Right forelimb (tissue), 1 donor: ENCODE data around the gene SAP25.

ENCODE experiments used
- DNase-seq: peaks from one replicate; pipeline ENCODE4 v3.0.0-alpha.2; 2018

SAP25 gene

DNA sequence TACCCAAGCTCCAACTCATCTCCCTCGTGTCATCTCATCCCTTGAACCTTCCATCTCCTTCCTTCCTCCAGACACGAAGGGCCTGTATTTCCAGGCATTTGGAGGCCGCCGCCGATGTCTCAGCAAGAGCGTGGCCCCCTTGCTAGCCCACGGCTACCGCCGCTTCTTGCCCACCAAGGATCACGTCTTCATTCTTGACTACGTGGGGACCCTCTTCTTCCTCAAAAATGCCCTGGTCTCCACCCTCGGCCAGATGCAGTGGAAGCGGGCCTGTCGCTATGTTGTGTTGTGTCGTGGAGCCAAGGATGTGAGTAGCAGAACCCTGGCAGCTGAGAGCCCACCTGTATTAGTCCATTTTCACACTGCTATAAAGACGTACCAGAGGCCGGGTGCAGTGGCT lies 17.9 kb upstream of the SAP25 start:
- DNase-seq = no peak

DNA sequence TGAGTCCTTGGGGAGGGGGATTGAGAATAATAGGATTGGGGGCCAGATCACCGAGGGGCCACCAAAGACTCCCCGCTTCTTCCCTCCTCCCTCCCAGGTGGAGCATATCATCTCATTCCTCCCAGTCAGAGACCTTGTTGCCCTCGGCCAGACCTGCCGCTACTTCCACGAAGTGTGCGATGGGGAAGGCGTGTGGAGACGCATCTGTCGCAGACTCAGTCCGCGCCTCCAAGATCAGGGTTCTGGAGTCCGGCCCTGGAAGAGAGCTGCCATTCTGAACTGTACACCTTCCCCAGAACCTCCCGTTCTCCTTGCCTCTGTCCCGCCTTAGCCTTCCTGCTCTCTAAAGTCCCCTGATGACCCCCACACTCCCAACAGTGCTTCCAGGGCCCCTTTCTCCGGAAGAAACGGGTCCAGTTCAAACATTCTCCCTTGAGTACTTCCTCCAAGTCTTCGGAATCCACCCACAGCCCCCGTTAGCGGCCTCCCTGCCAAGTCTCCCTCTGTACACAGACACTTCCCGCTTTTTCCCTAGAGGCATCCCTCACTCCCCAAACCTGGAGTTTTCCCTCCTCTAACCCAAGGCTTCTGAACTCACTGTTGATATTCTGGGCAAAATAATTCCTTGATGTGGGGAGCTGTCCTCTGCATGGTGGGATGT lies 16.5 kb upstream of the SAP25 start:
- no peak for DNase-seq

DNA sequence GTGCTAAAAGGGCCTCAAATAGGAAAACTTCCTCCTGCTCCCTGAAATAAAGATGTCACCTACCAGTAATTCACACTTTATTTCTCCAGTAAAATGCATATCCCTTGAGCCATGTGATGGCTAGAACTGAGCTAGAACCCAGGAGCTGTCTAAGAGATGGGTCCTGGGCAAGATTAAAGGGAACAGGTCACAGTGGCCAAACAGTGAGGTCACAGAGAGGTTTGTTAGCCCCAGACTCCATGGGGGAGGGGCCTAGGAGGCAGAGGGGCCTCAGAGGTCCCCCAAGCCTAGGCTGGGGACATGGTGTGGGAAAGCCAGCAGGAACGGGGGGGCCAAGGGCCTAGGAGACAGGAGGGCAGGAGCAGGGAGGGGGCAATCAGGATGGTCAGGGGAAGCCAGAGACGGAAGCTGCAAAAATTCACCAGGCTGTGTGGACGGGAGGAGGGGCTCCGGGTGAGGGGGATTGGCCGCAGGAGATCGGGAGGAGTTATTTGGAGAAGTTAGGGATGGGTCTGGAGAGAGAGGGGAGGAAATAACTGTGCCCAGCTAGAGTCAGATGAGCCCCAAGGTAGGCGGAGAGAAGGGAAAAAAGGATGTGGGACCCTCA lies 15.7 kb upstream of the SAP25 start:
- DNase-seq = no peak

DNA sequence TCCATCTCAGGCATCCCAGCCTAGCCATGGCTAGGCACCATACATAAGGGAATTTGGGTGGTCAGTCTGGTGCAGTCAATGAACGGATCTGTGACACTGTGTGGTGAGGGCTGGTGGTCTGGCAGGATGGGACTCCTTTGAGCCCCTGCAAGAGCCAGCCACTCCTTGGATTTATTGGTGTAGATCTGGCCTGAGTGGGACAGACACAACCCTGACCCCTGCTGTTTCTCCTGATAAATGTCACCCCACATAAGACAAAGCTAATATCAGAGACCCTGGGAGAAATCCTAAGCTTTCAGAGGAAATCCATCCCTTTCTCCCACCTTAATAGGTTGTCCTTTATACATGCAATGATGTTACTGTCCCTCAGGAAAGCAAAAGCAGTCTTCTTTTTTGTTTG lies 14.7 kb upstream of the SAP25 start:
- DNase-seq = no peak

DNA sequence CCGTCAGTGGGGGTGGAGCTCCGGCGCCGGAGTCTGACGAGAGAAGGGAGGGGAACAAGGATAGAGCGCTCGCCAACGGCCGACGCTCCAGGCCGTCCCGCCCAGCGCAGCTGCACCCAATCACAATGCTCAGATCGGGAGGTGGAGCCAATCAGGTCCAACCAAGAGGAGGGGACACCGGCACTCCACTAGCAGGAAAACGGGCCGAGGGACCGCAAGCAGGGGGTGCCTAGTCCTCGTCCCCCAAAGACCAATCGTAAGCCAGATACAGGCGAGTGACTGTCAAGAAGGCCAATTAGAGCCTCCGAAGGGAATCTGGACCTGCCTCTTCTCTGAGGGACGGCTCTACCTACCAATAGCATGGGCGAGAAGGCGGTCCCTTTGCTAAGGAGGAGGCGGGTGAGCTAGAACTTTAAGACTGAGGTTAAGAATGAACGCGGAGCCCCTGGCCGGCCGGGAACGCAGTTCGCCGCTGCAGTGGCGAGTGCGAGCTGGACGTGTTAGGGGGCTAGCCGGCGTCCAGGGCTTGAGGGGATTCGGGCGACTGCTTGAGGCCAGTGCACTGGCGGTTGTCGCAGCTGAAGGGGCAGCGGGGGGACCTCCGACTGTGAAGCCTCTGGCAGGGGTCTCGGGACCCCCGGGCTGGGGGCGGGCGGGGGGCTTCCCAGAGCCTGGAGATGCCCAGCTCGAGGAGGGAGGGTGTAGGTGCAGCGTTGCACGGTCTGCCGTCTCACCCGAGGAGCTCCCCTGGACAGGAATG lies 12.7 kb upstream of the SAP25 start, which contains the start of gene FBXO24:
Gene FBXO24, plus strand, starts transcription at position 63 of the 760 bp plus-strand sequence. Its CDS starts 298 bp downstream, at position 361.
- peak; percentile 99 for DNase-seq

DNA sequence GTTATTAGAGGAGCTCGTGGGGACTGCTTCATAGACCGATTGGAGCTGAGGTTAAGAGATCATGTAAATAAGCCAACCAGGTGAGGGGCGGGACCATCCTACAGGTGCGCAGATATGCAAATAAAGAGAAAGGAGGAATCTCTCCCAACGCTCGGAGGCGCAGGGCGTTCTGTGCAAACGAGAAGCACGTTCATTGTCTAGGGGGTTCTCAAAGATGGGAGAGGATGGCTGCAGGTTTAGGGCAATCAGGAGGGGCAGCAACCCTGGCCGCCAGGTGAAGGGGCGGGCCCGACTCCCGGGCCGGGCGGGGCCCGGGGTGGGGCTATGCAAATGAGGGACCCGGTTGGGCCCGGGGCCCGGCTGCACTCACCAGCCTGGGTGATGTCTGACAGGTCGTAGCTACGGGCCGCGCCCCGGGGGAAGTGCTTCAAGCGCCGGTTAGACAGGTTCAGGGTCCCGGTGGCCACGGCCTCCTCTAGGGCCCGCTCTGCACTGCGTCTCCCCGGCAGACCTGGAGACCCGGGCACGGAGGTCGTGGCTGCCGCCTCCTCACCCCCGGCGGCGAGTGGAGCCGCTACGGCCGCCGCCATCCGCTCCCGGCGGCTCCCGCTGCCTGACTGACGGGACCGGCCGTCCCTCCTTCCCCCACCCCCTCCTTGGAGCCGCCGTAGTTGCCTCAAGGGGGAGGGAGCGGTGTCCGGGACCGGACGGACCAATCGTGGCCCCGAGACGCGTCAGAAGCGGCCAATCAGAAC lies 12.0 kb upstream of the SAP25 start, which contains the start of gene LRCH4:
Gene LRCH4, minus strand, starts transcription at position 619 of the 755 bp plus-strand sequence. Its CDS starts 29 bp downstream, at position 590.
- DNase-seq = no peak

DNA sequence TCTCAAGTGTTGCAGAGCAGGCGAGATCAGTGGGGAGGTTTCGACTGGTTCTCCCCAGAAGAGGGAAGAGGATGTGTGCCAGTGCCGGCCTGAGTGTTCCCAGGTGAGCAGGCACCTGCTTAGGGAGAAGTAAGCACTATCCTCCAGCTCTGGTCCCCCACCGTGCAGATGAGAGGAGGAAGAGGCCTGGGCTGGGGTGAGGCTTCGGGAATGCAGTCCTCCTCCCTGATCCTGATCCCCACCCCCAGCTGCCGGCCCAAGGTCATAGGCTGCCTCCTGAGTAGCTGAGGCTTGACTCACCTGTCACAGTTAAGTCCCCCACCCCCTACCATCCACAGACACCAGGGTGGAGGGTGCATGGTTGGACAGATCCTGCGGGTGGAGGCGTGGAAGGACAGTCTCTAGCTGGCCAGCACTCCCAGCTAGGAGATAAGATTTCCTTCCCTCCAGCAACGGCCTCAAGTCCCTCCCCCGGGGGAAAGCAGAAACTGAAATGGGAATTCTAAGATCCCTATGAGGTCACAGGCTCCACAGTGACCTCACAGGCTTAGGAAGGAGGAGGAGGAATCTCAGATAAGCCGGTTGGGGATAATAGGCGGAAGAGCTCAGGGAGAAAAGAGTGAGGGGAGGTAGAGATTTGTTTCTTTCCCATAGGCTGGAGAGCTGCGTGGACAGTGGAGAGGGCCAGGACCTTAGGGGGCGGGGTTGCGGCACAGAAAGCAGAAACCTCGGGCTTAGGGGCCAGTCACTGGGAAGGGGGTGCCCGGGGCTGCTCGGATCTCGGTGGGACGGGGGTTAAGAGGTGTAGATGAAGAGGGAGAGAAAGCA lies 11.2 kb upstream of the SAP25 start:
- no peak for DNase-seq

DNA sequence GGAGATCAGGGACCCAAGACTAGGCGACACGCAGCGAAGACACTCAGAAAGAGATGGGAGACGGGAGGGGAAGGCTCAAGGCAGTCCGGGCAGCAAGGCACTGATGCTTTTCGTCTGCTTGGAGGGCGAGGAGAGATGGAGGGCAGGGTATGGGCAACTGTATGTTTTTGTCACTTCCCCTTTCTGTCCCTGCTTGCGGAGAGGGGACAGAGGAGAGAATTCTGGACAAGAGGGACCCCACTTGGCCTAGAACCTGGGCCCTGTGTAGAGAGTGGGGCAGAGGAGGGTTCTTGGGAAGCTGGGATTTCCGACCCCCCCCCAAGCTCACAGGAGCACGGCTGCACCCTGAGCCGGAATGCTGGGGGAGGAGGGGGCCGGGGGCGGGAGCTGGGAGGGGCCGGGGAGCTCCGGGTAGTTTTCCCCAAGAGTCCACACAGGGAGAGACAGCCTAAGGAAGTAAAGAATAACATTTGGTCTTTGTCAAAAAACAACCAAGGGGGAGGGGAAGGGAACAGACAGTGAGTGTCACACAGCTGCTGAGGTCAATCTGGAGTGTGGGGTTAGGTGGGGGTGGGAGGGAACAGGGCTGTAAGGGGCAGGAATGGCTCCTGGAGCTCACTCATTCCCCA lies 10.5 kb upstream of the SAP25 start:
- DNase-seq = no peak

DNA sequence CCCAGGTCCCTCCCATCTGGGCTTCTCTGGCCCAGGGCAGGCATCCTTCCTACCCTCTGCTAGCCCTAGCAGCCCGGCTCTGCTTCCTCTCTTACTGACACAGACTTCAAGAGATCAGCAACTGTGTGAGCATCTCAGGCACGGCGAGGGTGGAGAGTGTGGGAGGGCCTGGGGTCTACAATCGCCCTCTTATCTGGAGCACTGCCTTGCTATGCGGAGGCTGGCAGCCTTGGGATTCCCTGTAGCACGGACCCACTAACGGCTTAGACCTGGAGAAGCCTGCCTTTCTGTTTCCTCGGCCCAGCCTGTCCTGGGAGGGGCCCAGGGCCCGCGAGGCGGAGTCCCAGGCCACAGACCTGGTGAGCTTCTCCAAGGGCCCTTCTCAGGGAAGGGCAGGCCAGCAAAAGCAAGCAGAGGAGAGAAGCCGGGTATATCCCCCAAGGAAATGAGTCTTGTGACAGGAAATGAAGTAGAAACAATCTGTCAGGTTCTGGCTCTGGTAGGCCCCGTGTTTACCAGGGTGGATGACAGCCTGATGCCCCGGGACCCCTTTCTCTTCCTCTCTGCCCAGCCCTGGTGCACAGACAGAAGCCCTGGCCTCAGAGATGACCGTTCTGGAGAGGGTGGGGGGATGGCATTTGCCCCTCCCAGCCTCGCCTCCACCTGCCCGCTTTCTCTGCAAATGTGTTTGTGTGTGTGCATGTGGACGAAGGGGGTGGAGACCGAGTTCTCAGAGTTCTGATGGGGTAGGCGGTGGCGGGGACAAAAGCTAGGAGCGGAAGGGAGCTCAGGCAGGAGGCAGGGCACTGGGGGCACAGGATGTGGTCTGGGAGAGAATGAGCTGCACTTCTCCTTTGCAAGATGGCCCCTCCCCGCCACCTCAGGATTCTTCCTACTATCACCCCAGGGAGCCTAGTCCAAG lies 9.7 kb upstream of the SAP25 start:
- no peak for DNase-seq

DNA sequence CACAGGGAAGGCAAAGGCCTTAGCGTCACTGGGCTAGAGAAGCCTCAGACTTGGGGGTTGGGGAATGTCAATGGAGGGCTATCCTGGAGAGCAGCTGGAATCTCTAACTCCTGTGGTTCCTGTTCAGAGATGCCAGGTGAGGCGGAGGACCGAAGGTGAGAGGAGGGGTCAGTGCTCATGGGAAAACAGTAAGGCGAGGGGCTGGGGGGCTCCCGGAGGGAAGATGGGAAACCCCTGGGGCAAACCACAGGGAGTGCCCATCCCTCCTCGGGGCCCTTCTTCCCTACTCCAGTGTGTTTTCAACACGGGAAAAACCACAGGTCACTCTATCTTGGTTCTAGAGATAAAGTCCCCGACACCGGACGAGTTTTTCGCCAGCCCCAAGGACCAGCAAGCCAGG lies 8.9 kb upstream of the SAP25 start:
- DNase-seq = no peak

DNA sequence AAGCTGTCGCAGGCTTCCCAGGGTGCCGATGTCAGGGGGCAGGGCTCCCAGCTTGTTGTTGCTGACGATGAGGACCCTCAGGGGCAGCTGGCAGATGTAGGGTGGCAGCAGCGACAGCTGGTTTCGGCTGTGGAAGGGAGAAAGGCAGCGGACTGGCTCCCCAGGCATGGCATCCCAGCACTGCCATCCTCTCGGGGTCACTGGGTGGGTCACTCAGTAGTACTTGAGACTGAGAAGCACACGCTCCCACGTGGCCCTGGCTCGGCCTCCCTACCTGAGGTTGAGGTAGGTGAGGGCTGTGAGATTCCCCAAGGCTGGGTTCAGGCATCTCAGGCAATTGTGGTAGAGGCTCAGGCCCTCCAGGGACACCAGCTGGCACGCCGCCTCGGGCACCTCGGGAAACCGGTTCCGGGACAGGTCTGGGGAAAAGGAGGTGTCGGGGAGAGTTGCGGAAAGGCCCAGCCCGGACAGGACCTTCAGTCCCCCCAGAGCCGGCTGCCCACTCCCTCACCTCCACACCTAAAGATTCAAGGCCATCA lies 8.4 kb upstream of the SAP25 start:
- DNase-seq = no peak

DNA sequence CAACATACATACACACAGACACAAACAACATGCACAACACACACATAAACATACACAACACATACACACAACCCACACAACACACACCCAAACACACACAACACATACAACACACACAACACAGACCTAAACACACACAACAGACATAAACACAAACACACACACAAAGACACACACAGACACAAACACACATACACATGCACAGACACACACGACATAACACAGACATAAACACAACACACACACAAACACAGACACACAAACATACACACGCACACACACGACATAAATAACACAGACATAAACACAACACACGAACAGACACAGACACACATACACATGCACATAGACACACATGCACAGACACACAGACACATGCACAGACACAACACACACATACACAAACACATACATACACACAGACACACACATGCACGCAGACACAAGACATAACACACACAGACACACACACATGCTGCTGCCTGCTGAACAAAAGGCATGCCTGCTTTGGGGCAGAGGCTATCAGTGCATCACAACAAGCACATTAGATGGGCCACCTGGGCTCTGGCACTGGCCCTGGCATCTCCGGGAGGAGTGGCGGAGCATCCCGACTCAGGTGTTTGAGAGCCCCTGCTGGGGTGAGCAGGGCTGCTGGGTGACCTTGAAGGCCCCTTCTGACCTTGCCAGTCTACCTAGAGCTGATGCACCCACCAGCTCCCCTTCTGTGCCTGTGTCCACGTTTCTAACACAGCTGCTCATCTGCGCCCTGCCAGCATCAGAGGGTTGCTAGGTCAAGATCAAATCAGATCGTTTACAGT lies 7.0 kb upstream of the SAP25 start:
- no peak for DNase-seq

DNA sequence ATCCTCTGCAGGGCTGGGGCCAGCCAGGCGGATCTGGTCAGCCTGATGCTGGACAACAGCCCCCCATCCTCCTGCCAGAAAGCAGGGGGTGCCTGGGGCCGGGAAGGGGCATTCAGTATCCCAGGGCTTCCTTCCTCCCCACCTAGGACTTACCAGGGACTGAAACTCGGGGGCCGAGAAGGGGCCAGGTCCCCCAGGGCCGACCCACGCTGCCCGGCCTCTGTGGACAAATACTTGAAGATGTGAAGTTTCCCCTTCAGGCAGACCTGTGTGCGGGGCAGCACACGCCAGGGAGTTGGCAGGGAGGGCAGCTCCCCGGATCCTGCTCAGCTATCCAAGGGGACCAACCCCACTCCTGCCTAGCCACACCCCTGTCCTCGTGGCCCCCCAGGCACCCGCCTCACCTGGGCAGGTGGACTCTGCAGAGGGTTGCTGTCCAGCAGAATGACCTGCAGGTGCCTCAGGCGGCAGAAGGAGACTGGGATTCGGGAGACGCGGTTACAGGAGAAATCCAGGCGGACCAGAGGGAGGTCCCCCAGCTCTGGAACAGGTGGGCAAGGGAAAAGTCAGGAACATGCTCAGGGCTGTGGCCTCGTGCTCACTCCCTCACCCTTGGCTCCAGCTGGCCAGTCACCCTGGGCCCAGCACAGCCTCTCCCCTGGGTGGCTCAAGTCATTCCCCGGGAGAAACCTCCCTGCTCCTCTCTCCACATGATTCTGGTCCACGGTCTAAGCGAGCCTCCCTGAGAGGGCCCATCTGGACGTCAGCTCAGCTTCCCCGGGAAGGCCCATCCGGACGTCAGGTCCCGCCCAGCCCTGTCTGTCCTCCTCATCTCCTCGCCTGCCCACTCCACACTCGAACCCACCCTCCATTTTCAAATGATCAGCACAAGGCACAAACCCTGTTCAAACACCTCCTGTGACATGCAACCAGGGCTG lies 4.8 kb upstream of the SAP25 start:
- no peak for DNase-seq

DNA sequence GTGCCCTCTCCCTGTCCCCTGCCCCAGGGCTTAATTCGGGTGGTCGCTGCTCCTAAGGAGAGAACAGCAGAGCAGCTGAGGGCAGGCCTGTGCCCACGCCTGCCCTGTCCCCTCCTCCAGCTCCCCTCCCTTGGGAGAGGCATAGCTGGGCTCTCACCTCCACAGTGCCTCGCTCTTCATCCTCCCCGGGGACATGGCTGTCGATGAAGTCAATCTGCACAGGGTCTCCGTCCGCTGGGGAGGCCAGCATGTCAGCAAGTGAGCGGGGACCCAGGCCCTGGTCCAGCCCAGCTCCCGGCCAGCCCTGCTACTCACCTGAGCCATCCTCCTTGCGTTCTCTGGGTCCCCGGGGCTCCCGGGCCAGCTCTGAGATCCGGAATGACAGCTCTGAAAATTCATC lies 3.8 kb upstream of the SAP25 start:
- no peak for DNase-seq

DNA sequence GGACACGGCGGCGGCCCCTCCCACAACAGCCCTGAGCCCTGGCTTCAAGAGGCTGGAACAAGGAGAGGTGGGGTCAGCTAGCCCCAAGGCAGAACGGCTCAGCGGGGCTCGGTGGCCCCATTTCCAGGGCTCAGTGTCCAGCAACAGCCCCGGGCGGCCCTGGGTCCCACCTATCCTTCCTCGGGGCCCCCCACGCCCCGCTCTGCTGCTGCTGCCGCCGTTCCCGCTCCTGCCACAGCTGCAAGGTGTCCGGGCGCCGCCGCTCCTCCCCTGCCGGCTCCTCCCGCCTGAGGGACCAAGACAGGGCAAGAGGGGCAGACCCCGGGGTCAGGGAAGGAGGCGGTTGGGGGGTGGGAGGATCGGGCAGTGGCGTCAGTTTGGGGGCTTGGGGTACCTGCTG lies 3.4 kb upstream of the SAP25 start:
- no peak for DNase-seq

DNA sequence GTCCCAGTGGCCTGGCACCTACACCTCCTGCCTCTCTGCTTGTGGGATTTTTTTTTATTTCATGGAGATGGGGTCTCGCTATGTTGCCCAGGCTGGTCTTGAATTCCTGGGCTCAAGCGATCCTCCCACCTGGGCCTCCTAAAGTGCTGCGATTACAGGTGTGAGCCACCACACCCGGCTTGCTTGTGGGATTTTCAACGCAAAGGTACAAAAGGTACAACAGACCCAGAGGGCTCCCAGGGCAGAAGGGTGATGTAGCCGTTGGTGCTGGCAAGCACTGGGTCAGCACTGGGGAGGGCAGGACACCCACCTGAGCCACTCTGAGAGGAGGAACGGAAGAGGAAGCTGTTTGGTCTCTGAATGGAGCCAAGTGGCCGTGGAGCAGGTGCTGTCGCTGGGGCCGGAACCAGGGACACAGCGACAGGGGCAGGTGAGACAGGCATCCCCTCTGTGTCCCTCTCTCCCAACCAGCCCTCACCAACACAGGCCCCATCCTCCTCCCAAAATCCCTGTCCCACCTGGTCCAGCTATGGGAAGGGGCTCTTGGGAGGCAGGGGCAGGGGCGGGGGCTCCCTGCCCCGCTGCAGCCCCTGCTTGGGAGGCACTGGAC lies 2.8 kb upstream of the SAP25 start:
- DNase-seq = no peak

DNA sequence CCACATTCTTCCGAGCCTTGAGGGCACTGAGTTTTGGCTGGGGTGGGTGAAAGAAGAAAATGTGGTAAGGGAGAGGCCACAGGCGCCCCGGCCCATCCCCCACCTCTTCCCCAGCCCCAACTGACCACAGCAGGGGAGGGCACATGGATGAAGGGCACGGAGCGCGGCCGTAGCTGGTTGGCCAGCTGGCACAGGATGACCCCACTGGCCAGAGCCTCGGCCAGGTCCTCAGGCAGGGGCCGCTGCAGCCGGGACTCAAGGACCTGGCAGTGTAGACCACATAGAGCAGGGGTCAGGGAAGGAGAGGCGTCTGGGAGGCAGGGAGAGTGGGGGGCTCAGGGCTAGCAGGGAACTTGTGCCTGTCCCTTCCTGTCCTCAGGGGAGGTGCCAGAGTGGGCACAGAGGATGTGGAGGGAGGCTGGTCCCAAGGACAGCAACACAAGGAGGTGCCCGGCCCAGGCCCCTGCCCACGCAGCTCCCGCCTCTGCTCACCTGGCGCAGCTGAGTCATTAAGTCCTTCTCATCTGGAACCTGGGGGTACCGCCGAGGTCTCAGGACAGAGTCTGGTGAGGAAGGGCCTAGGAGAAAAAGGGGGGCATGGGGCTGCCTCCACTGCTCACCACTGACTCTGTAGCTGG lies 2.2 kb upstream of the SAP25 start:
- no peak for DNase-seq
